A673 (cell line): ENCODE results near the gene PPP6R2.

Source experiments
- CTCF ChIP-seq: fragments of 300-800, 200-600 bp; sonication (generic); conservative IDR thresholded peaks from 2 replicates; pipeline ENCODE4 v1.5.1; 2017; ENCODE audit warnings: low read depth, mild to moderate bottlenecking, antibody characterized with exemption, low read length, moderate library complexity, mixed read lengths
- EZH2 ChIP-seq: fragments of 200-600 bp; sonication (generic); IDR thresholded peaks from 2 replicates; pipeline ENCODE4 v1.6.1; 2017; ENCODE audit warnings: borderline replicate concordance, low read depth, mild to moderate bottlenecking, mixed read lengths, antibody characterized with exemption, low read length; ENCODE audit not compliant: poor library complexity, severe bottlenecking

- TF ChIP-seq CTCF, result no peak
- TF ChIP-seq EZH2, result no peak
These were observed 96.3 kb downstream of the PPP6R2 start for GRCh38 chr22:50439314-50439870.
